Bronchial epithelial cell (primary cell): Measurements from ENCODE around the gene MDM1. TPM values are rescaled to one million over a fixed set of nuclear protein-coding genes. Genes with fewer than 3 reads are reported as not detected.
A peak's percentile ranks its signal among the peaks of the same experiment; 100 is the strongest.

Experiments used
- DNase-seq: peaks from one replicate; pipeline ENCODE4 v3.0.0-alpha.2; 2010; ENCODE audit warnings: low read depth
- FAIRE-seq: peaks from 2 replicates; lab custom pipeline; 2011; peaks lifted over from hg19 to GRCh38; lab: Jason Lieb, UNC
- H3K27me3 ChIP-seq: 2 replicates; pipeline ENCODE4 v1.5.1; 2011; ENCODE audit warnings: low read length; ENCODE audit not compliant: control insufficient read depth, insufficient read depth
- H3K36me3 ChIP-seq: 2 replicates; pipeline ENCODE4 v1.5.1; 2011; ENCODE audit warnings: low read length; ENCODE audit not compliant: control insufficient read depth, insufficient read depth
- H3K4me3 ChIP-seq: 2 replicates; pipeline ENCODE4 v1.5.1; 2011; ENCODE audit warnings: mild to moderate bottlenecking, low read depth, low read length, control low read depth
- total RNA-seq: library from RNA; depleted of rRNA; stranded (reverse); fragments of >200 nt; gene quantifications from 2 replicates; pipeline ENCODE4 v1.2.1, GENCODE V29; 2014
- TF ChIP-seq, protein P1 (sequence below): IDR thresholded peaks from 2 replicates; pipeline ENCODE4 v1.5.1; 2011; ENCODE audit warnings: mild to moderate bottlenecking, moderate library complexity, low read length, control low read depth, inconsistent platforms; ENCODE audit not compliant: insufficient read depth, severe bottlenecking

MDM1 gene
- total RNA-seq, 1 donor from 2014 or later: 5.8 TPM

DNA sequence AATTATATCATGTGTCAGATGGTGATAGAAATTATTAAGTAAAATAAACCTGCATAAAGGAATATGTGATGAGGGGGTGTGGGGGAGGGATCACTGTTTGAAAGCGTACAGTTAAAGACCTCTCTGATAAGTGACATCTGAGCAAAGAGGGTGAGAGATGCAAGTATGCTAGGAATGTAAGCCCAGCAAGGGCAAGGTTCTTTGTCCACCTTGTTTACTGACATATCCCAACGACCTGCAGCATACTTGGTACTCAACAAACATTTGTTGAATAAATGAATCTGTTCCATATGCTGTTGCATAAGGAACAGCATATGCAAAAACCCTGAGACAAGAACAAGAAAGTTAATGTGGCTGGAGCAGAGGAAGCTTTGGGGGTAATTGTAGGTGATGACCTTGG is 12.0 kb upstream of the MDM1 start:
- no peak for FAIRE-seq

DNA sequence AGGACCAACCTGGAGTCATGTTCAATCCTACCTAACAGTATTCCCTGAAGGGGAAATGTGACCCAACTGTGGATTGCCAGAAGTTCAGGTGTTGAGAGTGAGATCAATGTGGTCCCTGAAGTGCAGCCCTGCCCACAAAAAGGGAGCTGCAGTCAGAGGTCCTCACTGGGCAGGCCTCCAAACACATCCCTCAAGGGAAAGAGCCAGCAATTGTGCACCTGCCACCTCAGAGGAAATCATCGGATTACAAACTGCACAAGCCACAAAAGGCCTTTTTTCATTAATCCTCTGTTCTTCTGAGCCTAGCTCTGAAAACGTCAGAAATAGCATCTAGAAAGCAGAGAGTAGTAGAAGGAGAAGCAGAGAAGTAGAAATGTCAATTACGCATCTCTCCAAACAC is 10.8 kb upstream of the MDM1 start:
- Histone ChIP-seq H3K27me3 (peaks cover 7% of the 10 kb centered on the region), H3K36me3 (no peaks in the 10 kb centered on the region), H3K4me3 (no peak overlapping the region)
- DNase-seq (no peak), FAIRE-seq (no peak)
- TF ChIP-seq, protein P1, sequence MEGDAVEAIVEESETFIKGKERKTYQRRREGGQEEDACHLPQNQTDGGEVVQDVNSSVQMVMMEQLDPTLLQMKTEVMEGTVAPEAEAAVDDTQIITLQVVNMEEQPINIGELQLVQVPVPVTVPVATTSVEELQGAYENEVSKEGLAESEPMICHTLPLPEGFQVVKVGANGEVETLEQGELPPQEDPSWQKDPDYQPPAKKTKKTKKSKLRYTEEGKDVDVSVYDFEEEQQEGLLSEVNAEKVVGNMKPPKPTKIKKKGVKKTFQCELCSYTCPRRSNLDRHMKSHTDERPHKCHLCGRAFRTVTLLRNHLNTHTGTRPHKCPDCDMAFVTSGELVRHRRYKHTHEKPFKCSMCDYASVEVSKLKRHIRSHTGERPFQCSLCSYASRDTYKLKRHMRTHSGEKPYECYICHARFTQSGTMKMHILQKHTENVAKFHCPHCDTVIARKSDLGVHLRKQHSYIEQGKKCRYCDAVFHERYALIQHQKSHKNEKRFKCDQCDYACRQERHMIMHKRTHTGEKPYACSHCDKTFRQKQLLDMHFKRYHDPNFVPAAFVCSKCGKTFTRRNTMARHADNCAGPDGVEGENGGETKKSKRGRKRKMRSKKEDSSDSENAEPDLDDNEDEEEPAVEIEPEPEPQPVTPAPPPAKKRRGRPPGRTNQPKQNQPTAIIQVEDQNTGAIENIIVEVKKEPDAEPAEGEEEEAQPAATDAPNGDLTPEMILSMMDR: no peak

More for the DNA sequence above, 12.0 kb upstream of the MDM1 start:
- no peaks in the 10 kb centered on the region for H3K36me3 ChIP-seq
- DNase-seq: no peak
- no peak overlapping the region for H3K4me3 ChIP-seq
- TF ChIP-seq, protein P1: no peak
- H3K27me3 ChIP-seq: peaks cover 7% of the 10 kb centered on the region

DNA sequence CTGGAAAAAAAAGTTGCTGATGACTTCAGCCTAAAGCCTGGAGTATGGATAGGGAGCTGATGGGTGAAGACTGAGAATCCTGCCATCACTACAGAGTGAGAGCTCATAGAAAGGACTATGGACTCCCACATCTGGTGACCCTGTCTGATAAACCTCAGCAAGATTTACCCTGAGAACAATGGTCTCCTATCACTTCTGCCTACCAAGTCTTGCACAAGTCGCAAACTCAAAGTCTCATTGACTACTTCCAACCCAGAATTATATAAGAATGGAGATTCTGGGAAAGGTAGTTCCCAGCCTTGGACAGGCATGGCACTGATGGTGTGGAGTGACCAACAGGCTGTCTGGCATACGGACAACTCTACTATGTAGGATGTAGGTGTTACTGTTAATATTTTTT is 9.7 kb upstream of the MDM1 start:
- DNase-seq (no peak), FAIRE-seq (no peak)
- Histone ChIP-seq H3K36me3 (no peaks in the 10 kb centered on the region), H3K4me3 (no peak overlapping the region), H3K27me3 (peaks cover 7% of the 10 kb centered on the region)
- TF ChIP-seq, protein P1: no peak

DNA sequence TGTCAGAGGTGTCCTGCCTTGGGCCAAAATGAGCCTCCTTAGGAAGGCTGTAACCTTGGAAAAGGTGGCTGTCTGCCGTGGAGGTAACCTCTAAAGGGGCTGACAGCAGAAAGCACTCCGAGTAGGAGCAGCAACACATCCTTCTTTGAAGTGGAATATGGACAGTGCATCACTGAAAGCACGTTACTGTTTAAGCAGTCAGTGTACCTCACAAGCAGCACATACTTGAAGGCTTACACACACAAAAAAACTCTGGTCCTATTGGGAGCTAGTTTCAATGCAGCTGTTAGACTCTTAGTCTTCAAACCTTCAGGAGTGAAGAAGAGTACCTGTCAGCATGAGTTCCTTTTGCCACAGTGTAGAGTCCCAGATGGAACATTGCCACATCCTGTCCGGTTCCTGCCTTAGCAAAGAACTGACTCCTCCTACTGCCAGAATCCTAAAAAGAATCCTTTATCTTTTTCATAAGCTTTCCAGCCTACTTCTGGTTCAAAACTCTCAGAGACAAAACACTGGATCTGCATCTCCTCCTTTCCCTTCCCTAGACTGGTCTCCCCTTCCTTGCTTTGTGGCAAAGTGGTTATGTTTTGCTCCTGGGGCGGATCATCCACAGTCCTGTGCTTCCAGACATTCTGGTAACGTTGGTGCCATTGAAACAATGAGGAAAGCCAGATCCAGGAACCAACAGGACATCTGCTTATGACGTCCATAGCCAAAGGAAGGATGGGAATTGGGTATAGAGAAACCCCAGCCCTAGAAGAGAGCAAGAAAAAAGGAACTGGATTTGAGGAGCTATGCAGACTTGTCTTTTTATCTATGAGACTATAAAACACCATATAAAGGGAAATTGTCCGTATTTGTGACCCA is 8.5 kb upstream of the MDM1 start:
- TF ChIP-seq, protein P1: no peak
- Histone ChIP-seq H3K4me3 (no peak overlapping the region), H3K27me3 (peaks cover 7% of the 10 kb centered on the region), H3K36me3 (no peaks in the 10 kb centered on the region)
- DNase-seq (no peak), FAIRE-seq (no peak)

DNA sequence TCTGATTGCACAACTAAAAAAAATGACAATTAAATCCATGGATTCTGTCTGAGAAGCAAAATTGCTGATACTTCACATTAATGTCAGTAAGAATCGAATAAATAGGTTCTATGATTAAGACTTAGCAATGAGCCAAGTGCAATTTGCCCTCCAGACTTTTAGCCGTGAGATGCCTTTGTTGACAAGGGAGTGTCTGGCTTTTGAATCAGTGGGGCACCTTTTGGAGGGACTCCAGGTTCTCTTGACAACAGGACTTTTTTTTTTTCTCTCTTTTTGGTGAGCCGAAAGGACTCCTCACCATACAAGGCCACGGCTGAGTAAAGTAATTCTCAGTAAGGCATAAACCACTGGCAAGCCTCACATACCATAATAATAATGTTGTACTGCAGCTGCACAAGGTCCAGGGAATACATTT is 4.7 kb upstream of the MDM1 start:
- FAIRE-seq (no peak), DNase-seq (peak; percentile 87)
- H3K27me3 ChIP-seq: peaks cover 2% of the 10 kb centered on the region
- H3K36me3 ChIP-seq: no peaks in the 10 kb centered on the region
- TF ChIP-seq, protein P1: no peak
- no peak overlapping the region for H3K4me3 ChIP-seq

DNA sequence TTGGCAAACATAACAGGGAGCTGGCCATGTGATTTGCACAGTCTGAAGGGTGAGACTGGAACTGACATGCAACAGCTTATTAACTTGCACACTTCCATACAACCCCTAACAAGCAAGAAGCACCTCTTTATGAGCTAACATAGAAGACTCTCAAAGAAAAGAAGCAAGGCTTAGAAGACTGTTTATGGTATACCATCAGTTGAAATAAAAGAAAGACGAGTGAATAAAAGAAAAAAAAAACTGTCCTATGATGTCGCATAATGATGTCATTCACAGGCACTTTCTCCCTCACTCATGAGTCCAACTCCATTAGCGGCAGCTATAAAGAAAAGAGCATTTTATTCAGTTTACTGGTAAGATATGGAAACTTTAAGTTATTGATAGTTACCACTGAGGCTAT is 3.3 kb upstream of the MDM1 start:
- FAIRE-seq (no peak), DNase-seq (no peak)
- no peak overlapping the region for H3K4me3 ChIP-seq
- no peaks in the 10 kb centered on the region for H3K27me3 ChIP-seq
- no peaks in the 10 kb centered on the region for H3K36me3 ChIP-seq
- TF ChIP-seq, protein P1: no peak
